ENCODE results near the gene CAPZB. TPM values are rescaled to one million over a fixed set of nuclear protein-coding genes. Genes with fewer than 3 reads are reported as not detected.

Gene CAPZB
- total and polyA plus RNA-seq, 2 of the 4 experiments (the other 2 are of a cell fraction) = 216 to 304 TPM

DNA sequence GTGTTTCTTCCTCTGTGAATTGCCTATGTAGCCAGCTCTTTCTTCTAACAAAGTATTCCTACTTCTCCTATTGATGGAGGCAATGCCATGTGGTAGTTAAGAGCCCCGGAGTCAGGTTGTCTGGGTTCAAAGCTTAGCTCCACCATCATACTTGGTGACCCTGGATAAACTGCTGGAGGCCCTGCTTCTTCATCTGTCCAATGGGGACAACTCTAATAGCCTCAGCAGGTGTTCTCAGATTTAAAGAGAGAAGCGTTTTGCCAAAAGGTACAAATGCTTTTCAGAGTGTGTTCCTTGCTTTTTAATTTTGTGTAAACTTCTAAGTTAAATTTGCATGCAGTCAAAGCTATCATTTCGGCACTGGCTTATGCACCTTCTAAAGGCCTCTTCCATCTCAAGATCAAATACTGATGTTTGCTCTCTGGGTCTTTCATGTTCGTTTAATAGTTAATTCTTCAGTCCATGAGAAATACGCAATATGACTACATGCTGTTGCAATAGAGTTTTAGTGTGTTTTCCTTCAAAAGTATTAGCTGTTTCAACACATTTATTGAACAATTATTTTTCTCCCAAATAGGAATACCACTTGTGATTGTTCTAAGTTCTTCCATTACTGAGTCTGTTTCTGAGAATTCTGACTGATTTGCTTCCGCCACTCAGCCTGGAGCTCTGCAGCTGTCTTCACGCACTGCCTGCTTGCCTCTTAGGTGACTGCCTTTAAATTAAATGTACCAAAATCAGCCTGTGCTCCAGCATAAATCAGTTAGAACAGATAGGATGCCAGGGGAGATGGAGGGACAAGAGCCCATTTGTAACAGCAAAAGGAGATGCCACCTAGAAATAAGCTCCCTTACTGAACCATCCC lies 75.6 kb downstream of the CAPZB start:
- no peak overlapping the region for H3K4me3 ChIP-seq (ENCODE audit: insufficient read depth, low read depth, low read length)
- H3K14ac ChIP-seq (replicated peaks; ENCODE audit: low read depth, low read length) = no peak overlapping the region
- no peak overlapping the region for H3K18ac ChIP-seq (ENCODE audit: low read depth, low read length)
- TF ChIP-seq CEBPB (IDR thresholded peaks at IDR 0.05; ENCODE audit: low read depth, low read length) = 0 out of 2 replicates have a peak, but pooled peaks have one; percentile 32
- TF ChIP-seq, protein P1, sequence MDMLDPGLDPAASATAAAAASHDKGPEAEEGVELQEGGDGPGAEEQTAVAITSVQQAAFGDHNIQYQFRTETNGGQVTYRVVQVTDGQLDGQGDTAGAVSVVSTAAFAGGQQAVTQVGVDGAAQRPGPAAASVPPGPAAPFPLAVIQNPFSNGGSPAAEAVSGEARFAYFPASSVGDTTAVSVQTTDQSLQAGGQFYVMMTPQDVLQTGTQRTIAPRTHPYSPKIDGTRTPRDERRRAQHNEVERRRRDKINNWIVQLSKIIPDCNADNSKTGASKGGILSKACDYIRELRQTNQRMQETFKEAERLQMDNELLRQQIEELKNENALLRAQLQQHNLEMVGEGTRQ (IDR thresholded peaks at IDR 0.05; ENCODE audit: low read depth, low read length) = no peak
- no peak overlapping the region for H3K56ac ChIP-seq (ENCODE audit: extremely low read depth, insufficient read depth, low read length)
- BruUV-seq (replicated peaks) = no TSS peak
- in situ Hi-C loops (cut with MboI; ENCODE audit: low sequenced_read_pairs) (no loop called here), intact Hi-C loops (cut with micrococcal nuclease) (no loop called here), dilution Hi-C loops (cut with HindIII; ENCODE audit: low sequenced_read_pairs, unreplicated experiment) (no loop called here)
- H3K27me3 ChIP-seq (ENCODE audit: control insufficient read depth, insufficient read depth, low read length) = no peaks in the 10 kb centered on the region
- no peak overlapping the region for H3K27ac ChIP-seq (ENCODE audit: insufficient read depth, low read length)
- no peak overlapping the region for H3K4me2 ChIP-seq (ENCODE audit: low read depth, low read length)
- ChIA-PET CTCF (interaction anchor here (0.7 to 2.2 kb wide), 4 partner anchors 11 to 244 kb away, joined by 3 to 8 read pairs (median 4); no protein-coding TSS in a partner anchor), POLR2A (ENCODE audit: unreplicated experiment) (no interaction called here)
- H3K9me1 ChIP-seq (ENCODE audit: insufficient read depth, low read length) = peaks cover 45% of the 10 kb centered on the region
- H2AK5ac ChIP-seq (ENCODE audit: low read depth, low read length) = no peak overlapping the region
- H4K8ac ChIP-seq (ENCODE audit: low read depth in 2 of 2, low read length in 2 of 2) = no peak overlapping the region
- no peak overlapping the region for H2BK120ac ChIP-seq (ENCODE audit: low read depth, low read length)
- H3K4me1 ChIP-seq (ENCODE audit: control insufficient read depth, insufficient read depth, low read length) = peaks cover 18% of the 10 kb centered on the region
- no peak overlapping the region for H2AK9ac ChIP-seq (replicated peaks; ENCODE audit: low read depth, low read length, poor library complexity)
- no peak overlapping the region for H2BK5ac ChIP-seq (ENCODE audit: low read depth, low read length, poor library complexity, severe bottlenecking)
- peaks cover 11% of the 10 kb centered on the region for H3K36me3 ChIP-seq (ENCODE audit: control insufficient read depth, insufficient read depth, low read length)
- H2BK20ac ChIP-seq (ENCODE audit: low read depth, low read length) = no peak overlapping the region
- no peak overlapping the region for H4K5ac ChIP-seq (ENCODE audit: low read depth, low read length)
- no peak overlapping the region for H2AFZ ChIP-seq (replicated peaks; ENCODE audit: low read length, poor library complexity)
- WGBS, 2 experiments (ENCODE audit: extremely low coverage in 2 of 2, insufficient read length in 1 of 2) = no CpG with 5 or more reads among the region's 7 CpGs
- no peak for ATAC-seq (ENCODE audit: low read depth)
- no peak overlapping the region for H3K23ac ChIP-seq (ENCODE audit: low read depth, low read length)
- no peak overlapping the region for H3K4ac ChIP-seq (ENCODE audit: low read depth, low read length)
- H4K20me1 ChIP-seq (ENCODE audit: insufficient read depth, low read length) = peaks cover 98% of the 10 kb centered on the region
- no peaks in the 10 kb centered on the region for H3K9me3 ChIP-seq (ENCODE audit: control insufficient read depth, insufficient read depth, low read length)
- no peak overlapping the region for H2BK15ac ChIP-seq (ENCODE audit: low read depth, low read length)
- H4K91ac ChIP-seq (ENCODE audit: insufficient read depth, low read depth, low read length) = no peak overlapping the region
- no peak for DNase-seq
- peaks cover 53 to 100% of the 10 kb centered on the region in 2 experiments for H3K79me1 ChIP-seq (ENCODE audit: low read depth in 1 of 2, low read length in 2 of 2)
- H3K9ac ChIP-seq (ENCODE audit: low read depth, low read length) = no peak overlapping the region
